ENCODE data around the gene KRTAP10-9. TPM values are rescaled to one million over a fixed set of nuclear protein-coding genes. Genes with fewer than 3 reads are reported as not detected.

The KRTAP10-9 gene
- polyA plus RNA-seq, 3 donors, result not detected

GRCh38 chr21:44619886-44620285 lies 7.0 kb upstream of the KRTAP10-9 start:
- Histone ChIP-seq H3K27ac (ENCODE audit: low read depth in 1 of 2, low read length in 2 of 2) (no peak overlapping the region), H3K36me3 (replicated peaks in 1 of 2; ENCODE audit: control insufficient read depth in 1 of 2, insufficient read depth in 2 of 2, low read length in 2 of 2) (no peaks in the 10 kb centered on the region), H3K4me3 (replicated peaks in 1 of 3; ENCODE audit: low read depth in 2 of 3, low read length in 3 of 3) (no peak overlapping the region), H2AFZ (ENCODE audit: insufficient read depth, low read depth, low read length, poor library complexity, severe bottlenecking) (no peak overlapping the region), H4K20me1 (ENCODE audit: insufficient read depth, low read length) (no peaks in the 10 kb centered on the region), H3K9ac (ENCODE audit: insufficient read depth, low read length, poor library complexity, severe bottlenecking) (no peak overlapping the region), H3K79me2 (ENCODE audit: insufficient read depth, low read length) (no peaks in the 10 kb centered on the region), H3K4me2 (replicated peaks; ENCODE audit: extremely low read depth, low read length, poor library complexity, severe bottlenecking) (no peak overlapping the region), H3K27me3 (ENCODE audit: control insufficient read depth in 2 of 2, insufficient read depth in 2 of 2, low read length in 2 of 2) (no peaks in the 10 kb centered on the region), H3K4me1 (ENCODE audit: control insufficient read depth in 1 of 2, insufficient read depth in 2 of 2, low read length in 2 of 2) (no peaks in the 10 kb centered on the region), H3K9me3 (replicated peaks in 1 of 2; ENCODE audit: control insufficient read depth in 1 of 2, insufficient read depth in 1 of 2, low read length in 2 of 2) (peaks cover 18 to 33% of the 10 kb centered on the region in 2 donors)
- peaks cover 10% of the 10 kb centered on the region for H3K4me1 Mint-ChIP-seq
- H3K27me3 Mint-ChIP-seq (ENCODE audit: low read depth in 3 of 3), result peaks cover 2 to 9% (median 9%) of the 10 kb centered on the region in 3 donors
- intact Hi-C loops (cut with micrococcal nuclease), result no loop called here
- WGBS (ENCODE audit: insufficient coverage), result 92% methylated on average over 4 of the region's 6 CpGs
- H3K27ac Mint-ChIP-seq, result no peak overlapping the region
- no peak for DNase-seq
- H3K9me3 Mint-ChIP-seq, result peaks cover 32 to 45% (median 36%) of the 10 kb centered on the region in 7 donors
- no peak overlapping the region for H3K4me3 Mint-ChIP-seq
- H3K36me3 Mint-ChIP-seq, result no peaks in the 10 kb centered on the region
- no peak for TF ChIP-seq CTCF (IDR thresholded peaks at IDR 0.05)

GRCh38 chr21:44623575-44623974 lies 3.3 kb upstream of the KRTAP10-9 start:
- intact Hi-C loops (cut with micrococcal nuclease), result no loop called here
- H3K4me1 Mint-ChIP-seq, result peaks cover 3% of the 10 kb centered on the region
- no peak overlapping the region for H3K4me2 ChIP-seq (replicated peaks; ENCODE audit: extremely low read depth, low read length, poor library complexity, severe bottlenecking)

More at GRCh38 chr21:44623575-44623974, 3.3 kb upstream of the KRTAP10-9 start:
- Histone ChIP-seq H4K20me1 (ENCODE audit: insufficient read depth, low read length) (no peaks in the 10 kb centered on the region), H3K79me2 (ENCODE audit: insufficient read depth, low read length) (no peaks in the 10 kb centered on the region), H3K4me3 (replicated peaks in 1 of 3; ENCODE audit: low read depth in 2 of 3, low read length in 3 of 3) (no peak overlapping the region), H3K4me1 (ENCODE audit: control insufficient read depth in 1 of 2, insufficient read depth in 2 of 2, low read length in 2 of 2) (no peaks in the 10 kb centered on the region), H3K36me3 (replicated peaks in 1 of 2; ENCODE audit: control insufficient read depth in 1 of 2, insufficient read depth in 2 of 2, low read length in 2 of 2) (no peaks in the 10 kb centered on the region), H3K27me3 (ENCODE audit: control insufficient read depth in 2 of 2, insufficient read depth in 2 of 2, low read length in 2 of 2) (no peaks in the 10 kb centered on the region), H2AFZ (ENCODE audit: insufficient read depth, low read depth, low read length, poor library complexity, severe bottlenecking) (no peak overlapping the region), H3K9ac (ENCODE audit: insufficient read depth, low read length, poor library complexity, severe bottlenecking) (no peak overlapping the region), H3K9me3 (replicated peaks in 1 of 2; ENCODE audit: control insufficient read depth in 1 of 2, insufficient read depth in 1 of 2, low read length in 2 of 2) (peaks cover 25 to 33% of the 10 kb centered on the region in 2 donors), H3K27ac (ENCODE audit: low read depth in 1 of 2, low read length in 2 of 2) (no peak overlapping the region)
- TF ChIP-seq CTCF (IDR thresholded peaks at IDR 0.05), result no peak
- Mint-ChIP-seq H3K27me3 (ENCODE audit: low read depth in 3 of 3) (peaks cover 4 to 14% (median 14%) of the 10 kb centered on the region in 3 donors), H3K4me3 (no peak overlapping the region), H3K9me3 (peaks cover 40 to 57% (median 43%) of the 10 kb centered on the region in 7 donors), H3K36me3 (no peaks in the 10 kb centered on the region), H3K27ac (no peak overlapping the region)
- DNase-seq, result no peak

Measured in CD14-positive monocyte (primary cell).